GM12864 (cell line): Measurements from ENCODE around the gene TRIP6.
"Not testable (repeated sequence)": the region's sequence is repeated elsewhere in the genome, so short reads cannot be mapped to it uniquely, and the experiment has no call there.

Source experiments
- DNase-seq: peaks from one replicate; pipeline ENCODE4 v3.0.0-alpha.2; 2011; ENCODE audit warnings: low read depth
- H3K4me3 ChIP-seq: 2 replicates; pipeline ENCODE4 v1.5.1; 2011; ENCODE audit warnings: mild to moderate bottlenecking, low read depth, low read length, control low read depth
- CTCF ChIP-seq: IDR thresholded peaks from 2 replicates; pipeline ENCODE4 v1.5.1; 2011; ENCODE audit warnings: low read depth, mild to moderate bottlenecking, moderate library complexity, low read length, control low read depth, inconsistent platforms; ENCODE audit errors: missing control alignments

The TRIP6 gene

GRCh38 chr7:100902638-100903037, 35.5 kb downstream of the TRIP6 start:
- DNase-seq: no peak
- TF ChIP-seq CTCF: no peak
- no peak overlapping the region for H3K4me3 ChIP-seq

- DNase-seq: no peak
- no peak overlapping the region for H3K4me3 ChIP-seq
- TF ChIP-seq CTCF: no peak
Observed at GRCh38 chr7:100908512-100908911, 41.3 kb downstream of the TRIP6 start.

- not testable (repeated sequence) for H3K4me3 ChIP-seq, DNase-seq
Observed at GRCh38 chr7:100910443-100910842, 43.3 kb downstream of the TRIP6 start.

- no peak for DNase-seq
- H3K4me3 ChIP-seq: no peak overlapping the region
- TF ChIP-seq CTCF: no peak
Observed at GRCh38 chr7:100911484-100911883, 44.3 kb downstream of the TRIP6 start.

- no peak overlapping the region for H3K4me3 ChIP-seq
- TF ChIP-seq CTCF: no peak
- no peak for DNase-seq
Observed at GRCh38 chr7:100914208-100914878, 47.2 kb downstream of the TRIP6 start.

GRCh38 chr7:100914879-100915447, 47.8 kb downstream of the TRIP6 start:
- TF ChIP-seq CTCF: no peak
- no peak for DNase-seq
- no peak overlapping the region for H3K4me3 ChIP-seq

GRCh38 chr7:100919335-100919734, 52.1 kb downstream of the TRIP6 start:
- not testable (repeated sequence) for DNase-seq, H3K4me3 ChIP-seq

GRCh38 chr7:100919779-100920437, 52.7 kb downstream of the TRIP6 start:
- DNase-seq, H3K4me3 ChIP-seq: not testable (repeated sequence)
